Measurements from ENCODE around the gene CELF4.
A peak's percentile ranks its signal among the peaks of the same experiment; 100 is the strongest.

The CELF4 gene

GRCh38 chr18:37432436-37433195 is 133.0 kb downstream of the CELF4 start:
- no peak overlapping the region for H3K4me3 ChIP-seq (replicated peaks; ENCODE audit: insufficient read depth, low read length)
- no peak for TF ChIP-seq CTCF (IDR thresholded peaks at IDR 0.05; ENCODE audit: insufficient read depth, low read length)
- no peak for TF ChIP-seq POLR2AphosphoS5 (IDR thresholded peaks at IDR 0.05; ENCODE audit: low read depth)
- DNase-seq (ENCODE audit: low read depth in 1 of 2, low spot score in 1 of 2), result no peak
- no peak overlapping the region for H3K27ac ChIP-seq (replicated peaks)
- H3K27me3 ChIP-seq (ENCODE audit: insufficient read depth, poor library complexity, severe bottlenecking), result peaks cover 18% of the 10 kb centered on the region

GRCh38 chr18:37430357-37431076 is 135.1 kb downstream of the CELF4 start:
- peaks cover 8% of the 10 kb centered on the region for H3K27me3 ChIP-seq (ENCODE audit: insufficient read depth, poor library complexity, severe bottlenecking)
- TF ChIP-seq CTCF (IDR thresholded peaks at IDR 0.05; ENCODE audit: insufficient read depth, low read length) (no peak), REST (IDR thresholded peaks at IDR 0.05; ENCODE audit: insufficient replicate concordance, low read depth) (no peak), GABPA (IDR thresholded peaks at IDR 0.05; ENCODE audit: low read depth) (no peak), POLR2AphosphoS5 (IDR thresholded peaks at IDR 0.05; ENCODE audit: low read depth) (no peak), SPI1 (IDR thresholded peaks at IDR 0.05; ENCODE audit: borderline replicate concordance, low read depth) (no peak)
- DNase-seq (ENCODE audit: low read depth in 1 of 2, low spot score in 1 of 2), result no peak
- H3K4me3 ChIP-seq (replicated peaks; ENCODE audit: insufficient read depth, low read length), result no peak overlapping the region
- no peak overlapping the region for H3K27ac ChIP-seq (replicated peaks)

GRCh38 chr18:37429791-37430190 is 135.8 kb downstream of the CELF4 start:
- DNase-seq (ENCODE audit: low read depth in 1 of 2, low spot score in 1 of 2), result peak; percentile 21 to 23
- no peak overlapping the region for H3K27ac ChIP-seq (replicated peaks)
- no peak overlapping the region for H3K4me3 ChIP-seq (replicated peaks; ENCODE audit: insufficient read depth, low read length)
- peaks cover 5% of the 10 kb centered on the region for H3K27me3 ChIP-seq (ENCODE audit: insufficient read depth, poor library complexity, severe bottlenecking)
- TF ChIP-seq CTCF (IDR thresholded peaks at IDR 0.05; ENCODE audit: insufficient read depth, low read length) (no peak), POLR2AphosphoS5 (IDR thresholded peaks at IDR 0.05; ENCODE audit: low read depth) (no peak), REST (IDR thresholded peaks at IDR 0.05; ENCODE audit: insufficient replicate concordance, low read depth) (no peak), GABPA (IDR thresholded peaks at IDR 0.05; ENCODE audit: low read depth) (no peak)
